Activated CD8-positive, alpha-beta memory T cell treated with anti-CD3 and anti-CD28 coated beads for 48 hours (primary cell): ENCODE data around the gene RGS11.
"Not testable (repeated sequence)": the region's sequence is repeated elsewhere in the genome, so short reads cannot be mapped to it uniquely, and the experiment has no call there.

Source experiments
- DNase-seq, 3 experiments: peaks; one replicate each; pipeline ENCODE4 v3.0.0-alpha.2; 2020; ENCODE audit warnings: low read depth in 2 of 3, low spot score in 2 of 3

RGS11 gene

GRCh38 chr16:264440-264951 is 11.2 kb downstream of the RGS11 start:
- DNase-seq = no peak

- DNase-seq = no peak
Observed at GRCh38 chr16:263944-264343, 11.8 kb downstream of the RGS11 start.

GRCh38 chr16:263182-263774 is 12.5 kb downstream of the RGS11 start:
- DNase-seq = no peak

- no peak for DNase-seq
Observed at GRCh38 chr16:262121-262745, 13.5 kb downstream of the RGS11 start.

- no peak for DNase-seq
Observed at GRCh38 chr16:261031-261691, 14.6 kb downstream of the RGS11 start.

- DNase-seq = no peak
Observed at GRCh38 chr16:260326-260725, 15.4 kb downstream of the RGS11 start.

- DNase-seq = no peak
Observed at GRCh38 chr16:259814-260253, 15.9 kb downstream of the RGS11 start.

- DNase-seq = no peak
Observed at GRCh38 chr16:259226-259625, 16.5 kb downstream of the RGS11 start.

GRCh38 chr16:258091-258490 is 17.7 kb downstream of the RGS11 start:
- DNase-seq = not testable (repeated sequence)

- no peak for DNase-seq
Observed at GRCh38 chr16:255183-255582, 20.6 kb downstream of the RGS11 start.

GRCh38 chr16:254461-254860 is 21.3 kb downstream of the RGS11 start:
- no peak for DNase-seq

GRCh38 chr16:253833-254232 is 21.9 kb downstream of the RGS11 start:
- no peak for DNase-seq

GRCh38 chr16:252366-253337 is 23.1 kb downstream of the RGS11 start:
- no peak for DNase-seq

- no peak for DNase-seq
Observed at GRCh38 chr16:249431-249830, 26.3 kb downstream of the RGS11 start.

- no peak for DNase-seq
Observed at GRCh38 chr16:247027-247426, 28.7 kb downstream of the RGS11 start.

GRCh38 chr16:245105-245504 is 30.6 kb downstream of the RGS11 start:
- no peak for DNase-seq

- DNase-seq = no peak
Observed at GRCh38 chr16:243348-243747, 32.4 kb downstream of the RGS11 start.

GRCh38 chr16:242281-242680 is 33.5 kb downstream of the RGS11 start:
- no peak for DNase-seq

GRCh38 chr16:240559-240958 is 35.2 kb downstream of the RGS11 start:
- no peak for DNase-seq

GRCh38 chr16:239948-240277 is 35.8 kb downstream of the RGS11 start:
- no peak for DNase-seq
